A673 (cell line): ENCODE data around the gene RNF182. TPM values are rescaled to one million over a fixed set of nuclear protein-coding genes. Genes with fewer than 3 reads are reported as not detected.

Experiments used
- BruUV-seq: library from RNA; stranded (reverse); fragments of 400-500 nt; replicated peaks from 2 replicates; lab custom pipeline; 2021; lab: Mats Ljungman, UMichigan
- CTCF ChIA-PET: fragments of 300-600 bp; sonication (Branson Sonifier 250); formaldehyde crosslinking; loops from one replicate; lab custom pipeline; 2022; ENCODE audit warnings: antibody characterized with exemption; lab: Charles Lee
- POLR2A ChIA-PET: fragments of 300-600 bp; sonication (Branson Sonifier 250); formaldehyde crosslinking; loops from one replicate; lab custom pipeline; 2022; ENCODE audit warnings: antibody characterized with exemption; ENCODE audit not compliant: low non-redundant PET; lab: Charles Lee
- DNase-seq: peaks from one replicate; pipeline ENCODE4 v3.0.0-alpha.2; 2015; ENCODE audit warnings: low spot score
- H3K27ac ChIP-seq: fragments of 200-600 bp; sonication (generic); 2 replicates; pipeline ENCODE4 v1.5.1; 2016; ENCODE audit warnings: mixed run types, low read depth, mild to moderate bottlenecking, mixed read lengths, antibody characterized with exemption, low read length; ENCODE audit not compliant: poor library complexity, severe bottlenecking
- H3K27me3 ChIP-seq: fragments of 200-600 bp; sonication (generic); replicated peaks from 2 replicates; pipeline ENCODE4 v1.6.1; 2017; ENCODE audit warnings: mixed run types, low read depth, mild to moderate bottlenecking, mixed read lengths, antibody characterized with exemption, low read length; ENCODE audit not compliant: insufficient read depth, poor library complexity
- H3K36me3 ChIP-seq: fragments of 200-600 bp; sonication (generic); 2 replicates; pipeline ENCODE4 v1.6.1; 2016; ENCODE audit warnings: mixed run types, mild to moderate bottlenecking, mixed read lengths, antibody characterized with exemption, low read length; ENCODE audit not compliant: insufficient read depth, poor library complexity, severe bottlenecking
- H3K4me1 ChIP-seq: fragments of 200-600 bp; sonication (generic); 2 replicates; pipeline ENCODE4 v1.6.1; 2017; ENCODE audit warnings: mixed run types, mild to moderate bottlenecking, mixed read lengths, antibody characterized with exemption, low read length; ENCODE audit not compliant: insufficient read depth, poor library complexity, severe bottlenecking
- H3K4me3 ChIP-seq: fragments of 200-600 bp; sonication (generic); 2 replicates; pipeline ENCODE4 v1.5.1; 2016; ENCODE audit warnings: low read depth, mixed run types, mild to moderate bottlenecking, mixed read lengths, low read length; ENCODE audit not compliant: poor library complexity, severe bottlenecking
- H3K9me3 ChIP-seq: fragments of 200-600 bp; sonication (generic); 2 replicates; pipeline ENCODE4 v1.6.1; 2016; ENCODE audit warnings: mixed run types, low read depth, mild to moderate bottlenecking, mixed read lengths, antibody characterized with exemption, low read length; ENCODE audit not compliant: poor library complexity, severe bottlenecking
- CTCF ChIP-seq: fragments of 300-800, 200-600 bp; sonication (generic); conservative IDR thresholded peaks from 2 replicates; pipeline ENCODE4 v1.5.1; 2017; ENCODE audit warnings: low read depth, mild to moderate bottlenecking, antibody characterized with exemption, low read length, moderate library complexity, mixed read lengths
- EZH2 ChIP-seq: fragments of 200-600 bp; sonication (generic); IDR thresholded peaks from 2 replicates; pipeline ENCODE4 v1.6.1; 2017; ENCODE audit warnings: borderline replicate concordance, low read depth, mild to moderate bottlenecking, mixed read lengths, antibody characterized with exemption, low read length; ENCODE audit not compliant: poor library complexity, severe bottlenecking
- intact Hi-C: fragments of 100-400 bp; cut with micrococcal nuclease; formaldehyde crosslinking; loops from one replicate; pipeline ENCODE4 v1.10.0; 2022; ENCODE audit not compliant: unreplicated experiment
- total RNA-seq: library from RNA; stranded (reverse); gene quantifications from 2 replicates; pipeline ENCODE4 v1.2.3, GENCODE V29; 2021

The RNF182 gene
- total RNA-seq, 1 experiment from 2014 or later: 20.8 TPM

GRCh38 chr6:13902922-13903321, 21.8 kb upstream of the RNF182 start:
- Histone ChIP-seq H3K27me3 (no peaks in the 10 kb centered on the region), H3K9me3 (no peaks in the 10 kb centered on the region), H3K4me3 (no peak overlapping the region), H3K27ac (no peak overlapping the region), H3K36me3 (no peaks in the 10 kb centered on the region), H3K4me1 (peaks cover 15% of the 10 kb centered on the region)
- TF ChIP-seq CTCF (no peak), EZH2 (no peak)
- intact Hi-C loops: loop anchor here (10.0 kb wide), 1 partner anchor 1282 kb away; no protein-coding TSS in a partner anchor
- DNase-seq: no peak
- no TSS peak for BruUV-seq
- ChIA-PET CTCF (no interaction called here), POLR2A (no interaction called here)

- Histone ChIP-seq H3K4me3 (no peak overlapping the region), H3K4me1 (peaks cover 19% of the 10 kb centered on the region), H3K9me3 (no peaks in the 10 kb centered on the region), H3K27ac (no peak overlapping the region), H3K36me3 (no peaks in the 10 kb centered on the region), H3K27me3 (no peaks in the 10 kb centered on the region)
- POLR2A ChIA-PET: no interaction called here
- no peak for DNase-seq
- intact Hi-C loops: loop anchor here (10.0 kb wide), 1 partner anchor 1281 kb away; no protein-coding TSS in a partner anchor
- CTCF ChIA-PET: no interaction called here
- no peak for TF ChIP-seq EZH2
- no peak for TF ChIP-seq CTCF
- no TSS peak for BruUV-seq
These were observed 21.4 kb upstream of the RNF182 start for GRCh38 chr6:13903364-13903763.

GRCh38 chr6:13907001-13907350, 17.8 kb upstream of the RNF182 start:
- no peak for TF ChIP-seq CTCF
- no peak for TF ChIP-seq EZH2
- BruUV-seq: no TSS peak
- no peaks in the 10 kb centered on the region for H3K36me3 ChIP-seq
- ChIA-PET POLR2A (no interaction called here), CTCF (interaction anchor here (0.5 to 3.6 kb wide), 4 partner anchors 78 to 591 kb away, joined by 3 to 28 read pairs (median 4); no protein-coding TSS in a partner anchor)
- no peaks in the 10 kb centered on the region for H3K27me3 ChIP-seq
- peaks cover 26% of the 10 kb centered on the region for H3K4me1 ChIP-seq
- DNase-seq: no peak
- intact Hi-C loops: loop anchor here (1.0 to 10.0 kb wide), 3 partner anchors 112 to 1278 kb away; no protein-coding TSS in a partner anchor
- no peaks in the 10 kb centered on the region for H3K9me3 ChIP-seq
- no peak overlapping the region for H3K4me3 ChIP-seq
- H3K27ac ChIP-seq: peak overlapping the region; percentile 73
